ENCODE measurements around the gene SORL1.

SORL1 gene

DNA sequence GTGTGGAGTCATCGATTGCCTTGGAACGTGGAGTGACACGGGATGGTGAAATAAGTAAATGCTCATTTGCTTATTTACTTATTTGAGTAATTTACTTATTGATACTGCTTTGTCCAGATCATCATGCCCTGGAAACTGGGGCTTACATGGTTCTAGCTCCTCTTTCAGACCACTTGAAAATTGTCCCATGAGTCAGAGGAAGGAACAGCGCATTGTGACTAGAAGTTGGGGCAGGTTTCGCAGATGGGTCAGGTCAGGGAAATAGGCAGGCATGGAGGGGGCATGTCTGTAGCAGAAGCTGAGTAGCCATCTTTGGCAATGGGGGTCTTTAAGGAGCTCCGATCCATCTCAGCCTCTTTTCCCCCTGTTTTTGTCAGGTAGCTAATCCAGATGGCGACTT lies 104.8 kb downstream of the SORL1 start:
- TF ChIP-seq GATA2 (IDR thresholded peaks at IDR 0.05; ENCODE audit: low read depth, low read length): no peak

DNA sequence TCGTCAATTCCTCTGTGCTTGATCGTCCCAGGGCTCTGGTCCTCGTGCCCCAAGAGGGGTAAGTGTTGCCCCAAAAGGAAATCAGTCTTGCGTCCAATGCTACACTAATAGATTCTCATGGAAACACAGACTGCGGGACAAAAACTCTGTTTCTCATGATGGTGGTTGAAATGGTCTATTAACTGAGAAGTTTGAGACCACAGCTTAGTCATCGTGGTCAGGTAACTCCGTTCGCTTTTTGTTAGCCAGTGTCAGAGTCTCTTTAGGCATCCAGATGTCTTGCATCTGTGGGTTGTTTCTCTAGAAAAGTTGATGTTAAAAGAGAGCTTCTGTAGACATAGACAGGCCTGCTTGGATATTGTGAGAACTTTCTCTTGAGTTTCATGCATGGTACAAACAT lies 105.2 kb downstream of the SORL1 start:
- TF ChIP-seq GATA2 (IDR thresholded peaks at IDR 0.05; ENCODE audit: low read depth, low read length) (no peak), GATA3 (IDR thresholded peaks at IDR 0.05; ENCODE audit: low read depth, low read length) (no peak)

GRCh38 chr11:121559606-121560200 lies 107.6 kb downstream of the SORL1 start:
- TF ChIP-seq GATA2 (IDR thresholded peaks at IDR 0.05; ENCODE audit: low read depth, low read length) (no peak), GATA3 (IDR thresholded peaks at IDR 0.05; ENCODE audit: low read depth, low read length) (no peak)

GRCh38 chr11:121560236-121560635 lies 108.1 kb downstream of the SORL1 start:
- TF ChIP-seq GATA2 (IDR thresholded peaks at IDR 0.05; ENCODE audit: low read depth, low read length) (no peak), GATA3 (IDR thresholded peaks at IDR 0.05; ENCODE audit: low read depth, low read length) (no peak)

DNA sequence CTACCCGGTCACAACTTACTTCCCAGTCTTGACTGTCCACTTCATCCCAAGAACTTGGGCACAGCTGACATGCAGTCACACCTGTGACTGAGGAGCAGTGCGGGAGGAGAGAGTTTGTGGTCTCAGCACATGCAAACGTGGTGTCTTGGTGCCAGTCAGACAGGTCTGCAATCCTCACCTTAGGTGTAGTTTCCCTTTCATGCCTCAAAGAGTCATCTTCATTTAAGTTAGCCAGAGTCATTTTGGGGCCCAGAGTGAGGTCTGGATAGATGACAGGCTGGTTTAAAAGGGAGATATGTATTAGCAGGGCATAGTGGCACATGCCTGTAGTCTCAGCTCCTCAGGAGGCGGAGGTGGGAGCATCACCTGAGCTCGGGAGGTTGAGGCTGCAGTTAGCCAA lies 109.1 kb downstream of the SORL1 start:
- TF ChIP-seq GATA2 (IDR thresholded peaks at IDR 0.05; ENCODE audit: low read depth, low read length) (no peak), GATA3 (IDR thresholded peaks at IDR 0.05; ENCODE audit: low read depth, low read length) (no peak)

- TF ChIP-seq GATA2 (IDR thresholded peaks at IDR 0.05; ENCODE audit: low read depth, low read length): no peak
- TF ChIP-seq GATA3 (IDR thresholded peaks at IDR 0.05; ENCODE audit: low read depth, low read length): no peak
These were observed 109.6 kb downstream of the SORL1 start for GRCh38 chr11:121561716-121562115.

DNA sequence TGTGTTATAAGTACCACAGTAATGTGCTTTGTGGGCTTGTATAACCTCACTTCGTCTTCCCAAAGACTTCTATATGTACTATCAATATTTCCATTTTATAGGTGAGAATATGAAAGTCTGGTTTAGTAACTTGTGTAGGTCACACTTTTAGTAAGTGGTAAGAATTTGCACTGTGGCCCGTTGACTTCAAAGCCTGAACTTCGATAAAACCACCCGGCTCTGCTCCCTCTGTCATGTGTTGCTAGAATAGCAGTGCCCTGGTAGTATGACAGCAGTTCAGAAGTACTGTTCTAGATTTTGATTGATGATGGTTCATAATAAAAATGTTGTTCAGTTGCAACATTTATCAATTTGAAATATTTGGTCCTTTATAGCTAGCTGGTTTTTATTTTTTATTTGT lies 110.9 kb downstream of the SORL1 start:
- TF ChIP-seq GATA2 (IDR thresholded peaks at IDR 0.05; ENCODE audit: low read depth, low read length): no peak
- TF ChIP-seq GATA3 (IDR thresholded peaks at IDR 0.05; ENCODE audit: low read depth, low read length): no peak

DNA sequence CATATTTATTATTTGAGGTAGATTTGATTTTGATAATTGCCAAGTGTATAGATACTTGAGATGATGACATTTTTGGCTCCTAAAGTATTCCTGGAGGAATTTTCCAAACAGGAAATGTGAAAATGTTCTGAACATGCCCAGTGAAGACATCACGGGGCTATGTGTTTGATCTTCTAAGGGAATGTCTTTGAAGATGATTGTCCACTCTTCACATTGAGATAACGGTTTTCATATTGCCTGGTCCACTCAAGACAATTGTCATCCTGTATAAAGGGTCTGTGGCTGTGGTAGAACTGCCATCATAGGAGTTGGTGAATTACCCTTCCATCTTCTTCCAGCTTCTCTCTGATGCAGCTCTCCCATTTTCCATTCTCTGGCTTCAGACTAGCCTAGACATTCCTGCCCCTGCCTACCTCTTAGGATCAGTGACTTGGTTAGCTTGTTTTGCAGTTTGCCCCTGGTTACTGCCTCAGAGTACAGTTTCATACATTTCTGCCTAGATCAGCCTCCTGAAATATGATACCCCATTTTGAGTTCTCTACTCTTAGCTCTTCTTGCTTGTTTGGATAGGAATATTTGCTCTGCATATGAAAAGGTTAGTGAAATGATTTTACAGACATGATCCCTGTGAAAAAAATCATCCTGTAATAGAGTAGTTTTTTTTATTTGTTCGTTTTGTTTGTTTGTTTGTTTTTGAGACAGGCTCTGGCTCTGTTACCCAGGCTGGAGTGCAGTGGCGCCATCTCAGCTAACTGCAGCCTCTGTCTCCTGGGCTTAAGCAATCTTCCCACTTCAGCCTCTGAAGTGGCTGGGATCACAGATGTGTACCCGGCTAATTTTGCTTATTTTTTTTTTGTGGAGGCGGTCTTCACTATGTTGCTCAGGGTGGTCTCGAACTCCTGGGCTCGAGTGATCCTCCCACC lies 112.0 kb downstream of the SORL1 start:
- TF ChIP-seq GATA3 (IDR thresholded peaks at IDR 0.05; ENCODE audit: low read depth, low read length) (no peak), GATA2 (IDR thresholded peaks at IDR 0.05; ENCODE audit: low read depth, low read length) (no peak)

DNA sequence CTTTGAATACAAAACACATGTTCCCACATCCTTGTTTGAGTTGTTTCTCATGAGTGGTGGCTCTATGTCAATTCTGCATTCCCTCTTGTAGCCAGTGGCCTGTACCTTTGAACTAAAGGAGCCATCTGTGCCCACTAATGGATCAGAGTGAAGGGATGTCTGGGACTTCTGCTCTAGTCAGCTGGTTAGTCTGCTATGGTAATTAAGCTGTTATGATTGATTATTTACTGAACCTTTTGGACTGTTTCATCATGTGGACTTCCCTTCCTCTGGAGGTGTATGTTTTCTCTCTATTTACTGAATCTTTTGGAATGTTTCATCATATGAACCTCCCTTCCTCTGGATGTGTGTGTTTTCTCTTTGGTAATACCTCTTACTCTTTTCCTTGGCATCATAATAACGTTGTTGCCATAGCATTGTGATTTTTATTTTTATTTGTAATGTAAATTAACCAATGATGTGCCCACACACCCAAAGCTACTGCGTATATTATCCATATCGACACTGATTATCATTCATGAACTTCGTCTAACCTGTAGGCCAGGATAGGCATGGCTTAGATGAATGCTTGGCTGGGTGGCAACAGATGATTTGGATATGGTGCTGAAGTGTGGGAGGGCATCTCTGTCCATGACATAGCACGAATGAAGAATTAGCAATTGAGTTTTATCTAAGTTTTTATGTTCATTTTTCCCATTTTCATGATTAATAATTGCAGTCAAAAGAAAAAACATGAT lies 113.0 kb downstream of the SORL1 start:
- no peak for TF ChIP-seq GATA2 (IDR thresholded peaks at IDR 0.05; ENCODE audit: low read depth, low read length)

- TF ChIP-seq GATA2 (IDR thresholded peaks at IDR 0.05; ENCODE audit: low read depth, low read length) (no peak), GATA3 (IDR thresholded peaks at IDR 0.05; ENCODE audit: low read depth, low read length) (no peak)
These were observed 114.4 kb downstream of the SORL1 start for GRCh38 chr11:121566279-121567168.

- TF ChIP-seq GATA2 (IDR thresholded peaks at IDR 0.05; ENCODE audit: low read depth, low read length): no peak
- no peak for TF ChIP-seq GATA3 (IDR thresholded peaks at IDR 0.05; ENCODE audit: low read depth, low read length)
These were observed 115.9 kb downstream of the SORL1 start for GRCh38 chr11:121567995-121568394.

- TF ChIP-seq GATA3 (IDR thresholded peaks at IDR 0.05; ENCODE audit: low read depth, low read length) (no peak), GATA2 (IDR thresholded peaks at IDR 0.05; ENCODE audit: low read depth, low read length) (no peak)
These were observed 118.3 kb downstream of the SORL1 start for GRCh38 chr11:121570453-121570852.

DNA sequence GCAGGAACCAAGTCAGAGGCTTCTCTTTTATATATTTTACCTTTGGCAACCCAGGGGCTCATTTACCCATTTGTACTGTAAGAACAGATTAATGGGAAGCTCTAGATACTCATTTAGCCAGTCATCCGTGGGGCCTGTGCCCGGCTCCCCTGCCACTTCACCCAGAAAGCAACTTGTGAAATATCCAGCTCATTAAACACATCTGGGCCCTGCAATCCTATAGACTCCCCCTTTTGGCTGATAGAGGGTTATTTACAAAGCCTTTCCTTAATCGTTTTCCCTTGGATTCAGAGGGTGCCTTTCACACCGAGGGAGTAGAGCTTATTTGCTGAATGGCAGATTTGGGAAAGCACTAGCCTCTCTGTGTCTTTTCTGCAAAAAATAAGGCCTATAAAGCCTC lies 119.4 kb downstream of the SORL1 start:
- TF ChIP-seq GATA2 (IDR thresholded peaks at IDR 0.05; ENCODE audit: low read depth, low read length): no peak
- TF ChIP-seq GATA3 (IDR thresholded peaks at IDR 0.05; ENCODE audit: low read depth, low read length): no peak
